WI38 (cell line): ENCODE data around the gene URM1.

ENCODE experiments used
- H3K4me3 ChIP-seq: 2 replicates; pipeline ENCODE4 v1.5.1; 2011; ENCODE audit warnings: low read depth, mild to moderate bottlenecking, control low read depth, low read length
- TF ChIP-seq, protein P1 (sequence below): IDR thresholded peaks from 2 replicates; pipeline ENCODE4 v1.5.1; 2012; ENCODE audit warnings: low read depth, mild to moderate bottlenecking, control low read depth, low read length

Gene URM1

GRCh38 chr9:128392302-128393144 lies 21.3 kb downstream of the URM1 start:
- no peak overlapping the region for H3K4me3 ChIP-seq
- TF ChIP-seq, protein P1, sequence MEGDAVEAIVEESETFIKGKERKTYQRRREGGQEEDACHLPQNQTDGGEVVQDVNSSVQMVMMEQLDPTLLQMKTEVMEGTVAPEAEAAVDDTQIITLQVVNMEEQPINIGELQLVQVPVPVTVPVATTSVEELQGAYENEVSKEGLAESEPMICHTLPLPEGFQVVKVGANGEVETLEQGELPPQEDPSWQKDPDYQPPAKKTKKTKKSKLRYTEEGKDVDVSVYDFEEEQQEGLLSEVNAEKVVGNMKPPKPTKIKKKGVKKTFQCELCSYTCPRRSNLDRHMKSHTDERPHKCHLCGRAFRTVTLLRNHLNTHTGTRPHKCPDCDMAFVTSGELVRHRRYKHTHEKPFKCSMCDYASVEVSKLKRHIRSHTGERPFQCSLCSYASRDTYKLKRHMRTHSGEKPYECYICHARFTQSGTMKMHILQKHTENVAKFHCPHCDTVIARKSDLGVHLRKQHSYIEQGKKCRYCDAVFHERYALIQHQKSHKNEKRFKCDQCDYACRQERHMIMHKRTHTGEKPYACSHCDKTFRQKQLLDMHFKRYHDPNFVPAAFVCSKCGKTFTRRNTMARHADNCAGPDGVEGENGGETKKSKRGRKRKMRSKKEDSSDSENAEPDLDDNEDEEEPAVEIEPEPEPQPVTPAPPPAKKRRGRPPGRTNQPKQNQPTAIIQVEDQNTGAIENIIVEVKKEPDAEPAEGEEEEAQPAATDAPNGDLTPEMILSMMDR = no peak

DNA sequence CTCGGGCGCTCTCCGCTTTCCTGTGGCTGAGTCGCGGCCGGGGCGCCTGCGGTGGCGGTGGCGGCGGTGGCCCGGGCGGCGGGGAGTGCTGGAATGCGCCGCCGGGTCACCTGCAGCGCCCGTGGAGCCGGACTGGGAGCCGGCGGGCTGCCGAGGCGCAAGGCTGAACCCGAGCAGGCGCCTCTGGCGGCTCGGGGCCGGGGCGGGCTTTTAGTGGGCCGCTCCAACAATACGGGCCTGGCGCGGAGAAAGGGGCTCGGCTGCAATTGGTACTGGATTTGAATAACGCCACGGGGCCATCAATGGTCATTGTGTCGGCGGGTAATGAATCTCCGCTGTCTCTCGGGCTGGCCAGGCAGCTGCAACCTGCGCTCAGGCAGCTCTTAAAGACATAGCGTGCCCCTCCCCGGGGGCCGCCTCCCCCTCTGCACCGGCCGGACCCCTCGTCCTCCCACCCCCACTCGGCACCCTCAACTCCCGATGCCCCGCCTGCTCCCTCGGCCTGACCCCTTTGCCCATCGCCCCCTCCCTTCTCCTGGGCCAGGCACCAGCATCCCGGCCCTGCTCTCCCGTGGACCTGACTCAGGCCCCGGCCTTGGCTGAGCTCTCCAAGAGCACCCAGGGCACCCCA lies 22.1 kb downstream of the URM1 start:
- no peak overlapping the region for H3K4me3 ChIP-seq
- TF ChIP-seq, protein P1 = no peak

DNA sequence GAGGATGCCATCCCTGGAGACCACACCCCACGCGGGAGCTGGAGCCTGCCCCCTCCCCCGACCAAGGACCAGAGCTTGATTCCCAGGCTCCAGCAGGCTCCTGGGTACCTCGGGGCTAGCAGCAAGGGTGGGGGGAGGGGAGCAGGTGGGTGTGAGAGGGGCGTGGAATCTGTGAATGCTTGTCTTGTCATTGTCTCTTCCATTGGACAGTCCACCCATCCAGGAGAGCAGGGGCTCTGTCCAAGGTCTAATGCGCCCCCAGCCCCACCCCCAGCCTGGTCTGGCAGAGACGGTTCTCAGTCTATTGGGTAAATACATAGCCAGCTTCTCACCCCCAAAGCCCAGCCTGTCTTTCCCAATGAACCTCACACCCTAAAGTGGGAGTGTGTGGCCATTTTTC lies 22.8 kb downstream of the URM1 start:
- TF ChIP-seq, protein P1 = no peak
- no peak overlapping the region for H3K4me3 ChIP-seq

GRCh38 chr9:128394379-128395168 lies 23.4 kb downstream of the URM1 start:
- H3K4me3 ChIP-seq = no peak overlapping the region
- TF ChIP-seq, protein P1 = no peak

- TF ChIP-seq, protein P1 = no peak
- H3K4me3 ChIP-seq = no peak overlapping the region
These were observed 25.9 kb downstream of the URM1 start for GRCh38 chr9:128396970-128397613.

GRCh38 chr9:128397831-128398230 lies 26.7 kb downstream of the URM1 start:
- TF ChIP-seq, protein P1 = no peak
- no peak overlapping the region for H3K4me3 ChIP-seq
